ENCODE measurements around the gene ZNF350.
"Not testable (repeated sequence)": the region's sequence is repeated elsewhere in the genome, so short reads cannot be mapped to it uniquely, and the experiment has no call there.

Gene ZNF350

DNA sequence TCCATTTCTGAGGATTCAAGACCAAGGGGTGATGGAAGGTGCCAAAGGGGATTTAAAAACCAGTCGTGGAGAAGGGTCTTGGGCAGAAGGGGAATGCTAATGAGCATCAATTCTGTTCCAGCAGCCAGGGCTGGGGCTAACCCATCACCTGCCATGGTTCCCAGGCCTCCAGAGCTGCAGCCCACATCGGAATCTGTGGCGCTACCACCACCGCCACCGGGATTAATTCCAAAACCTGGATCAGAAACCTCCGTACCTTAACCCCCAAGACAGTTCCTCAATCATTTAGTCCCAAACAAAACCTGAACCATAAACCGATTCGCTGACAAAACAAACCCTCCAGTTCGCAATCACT is 20.8 kb upstream of the ZNF350 start:
- H3K4me3 ChIP-seq (ENCODE audit: low read length) = peak overlapping the region; percentile 86
- no peaks in the 10 kb centered on the region for H3K27me3 ChIP-seq (replicated peaks; ENCODE audit: control insufficient read depth, insufficient read depth, low read length)
- DNase-seq (ENCODE audit: low read depth) = no peak
- H3K9ac ChIP-seq (ENCODE audit: low read length) = peak overlapping the region; percentile 94
- H3K4me1 ChIP-seq (ENCODE audit: control insufficient read depth, insufficient read depth, low read length) = peaks cover 6% of the 10 kb centered on the region
- H3K9me3 ChIP-seq (ENCODE audit: control insufficient read depth, low read length) = peaks cover 14% of the 10 kb centered on the region
- peaks cover 14% of the 10 kb centered on the region for H3K36me3 ChIP-seq (ENCODE audit: control insufficient read depth, insufficient read depth, low read length, severe bottlenecking)

- H3K9me3 ChIP-seq (ENCODE audit: control insufficient read depth, low read length) = peaks cover 100% of the 10 kb centered on the region
- no peaks in the 10 kb centered on the region for H3K27me3 ChIP-seq (replicated peaks; ENCODE audit: control insufficient read depth, insufficient read depth, low read length)
- H3K4me1 ChIP-seq (ENCODE audit: control insufficient read depth, insufficient read depth, low read length) = no peaks in the 10 kb centered on the region
- peak overlapping the region; percentile 63 for H3K4me3 ChIP-seq (ENCODE audit: low read length)
- DNase-seq (ENCODE audit: low read depth) = no peak
- H3K36me3 ChIP-seq (ENCODE audit: control insufficient read depth, insufficient read depth, low read length, severe bottlenecking) = peaks cover 83% of the 10 kb centered on the region
- no peak overlapping the region for H3K9ac ChIP-seq (ENCODE audit: low read length)
Measured at GRCh38 chr19:51994048-51994644, 7.5 kb upstream of the ZNF350 start.

GRCh38 chr19:51993422-51993821 is 6.8 kb upstream of the ZNF350 start:
- Histone ChIP-seq H3K36me3 (ENCODE audit: control insufficient read depth, insufficient read depth, low read length, severe bottlenecking) (peaks cover 76% of the 10 kb centered on the region), H3K4me1 (ENCODE audit: control insufficient read depth, insufficient read depth, low read length) (no peaks in the 10 kb centered on the region), H3K9ac (ENCODE audit: low read length) (no peak overlapping the region), H3K9me3 (ENCODE audit: control insufficient read depth, low read length) (peaks cover 100% of the 10 kb centered on the region), H3K4me3 (ENCODE audit: low read length) (peak overlapping the region; percentile 63), H3K27me3 (replicated peaks; ENCODE audit: control insufficient read depth, insufficient read depth, low read length) (no peaks in the 10 kb centered on the region)
- no peak for DNase-seq (ENCODE audit: low read depth)

DNA sequence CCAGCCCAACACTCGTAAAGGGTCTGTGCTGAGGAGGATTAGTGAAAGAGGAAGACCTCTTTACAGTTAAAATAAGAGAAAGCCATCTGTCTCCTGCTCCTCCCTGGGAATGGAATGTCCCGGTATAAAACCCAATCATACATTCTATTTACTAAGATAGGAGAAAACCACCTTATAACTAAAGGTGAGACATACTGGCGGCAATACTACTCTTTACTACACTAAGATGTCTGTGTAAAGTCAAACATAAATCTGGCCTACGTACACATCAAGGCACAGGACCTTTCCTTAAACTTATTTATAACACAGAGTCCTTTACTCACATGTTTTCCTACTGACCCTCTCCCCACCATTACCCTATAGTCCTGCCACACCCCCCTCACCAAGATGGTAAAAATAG is 3.3 kb downstream of the ZNF350 start:
- H3K4me1 ChIP-seq (ENCODE audit: control insufficient read depth, insufficient read depth, low read length) = peaks cover 8% of the 10 kb centered on the region
- H3K27me3 ChIP-seq (replicated peaks; ENCODE audit: control insufficient read depth, insufficient read depth, low read length) = no peaks in the 10 kb centered on the region
- peaks cover 31% of the 10 kb centered on the region for H3K9me3 ChIP-seq (ENCODE audit: control insufficient read depth, low read length)

DNA sequence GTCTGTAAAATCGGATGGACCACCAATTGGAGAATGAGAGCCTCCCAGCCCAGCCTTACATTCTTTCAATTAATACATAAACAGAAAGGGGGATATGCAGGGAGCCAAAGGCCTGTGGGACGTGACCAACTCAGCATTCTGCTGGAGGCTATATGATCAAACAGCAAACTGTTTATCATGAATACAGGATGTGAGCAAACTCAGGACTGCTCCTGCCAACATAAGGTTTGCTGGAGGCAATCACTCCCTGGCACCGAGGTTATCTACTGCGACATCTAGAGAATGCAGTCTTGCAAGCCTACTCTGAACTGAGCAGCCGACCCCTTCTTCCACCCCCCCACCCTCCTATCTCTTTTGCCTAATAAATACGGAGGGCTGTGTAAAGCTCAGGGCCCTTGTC is 5.7 kb downstream of the ZNF350 start:
- DNase-seq (ENCODE audit: low read depth) = not testable (repeated sequence)

More for the DNA sequence above, 3.3 kb downstream of the ZNF350 start:
- no peak for DNase-seq (ENCODE audit: low read depth)
- Histone ChIP-seq H3K36me3 (ENCODE audit: control insufficient read depth, insufficient read depth, low read length, severe bottlenecking) (peaks cover 17% of the 10 kb centered on the region), H3K4me3 (ENCODE audit: low read length) (no peak overlapping the region), H3K9ac (ENCODE audit: low read length) (no peak overlapping the region)

DNA sequence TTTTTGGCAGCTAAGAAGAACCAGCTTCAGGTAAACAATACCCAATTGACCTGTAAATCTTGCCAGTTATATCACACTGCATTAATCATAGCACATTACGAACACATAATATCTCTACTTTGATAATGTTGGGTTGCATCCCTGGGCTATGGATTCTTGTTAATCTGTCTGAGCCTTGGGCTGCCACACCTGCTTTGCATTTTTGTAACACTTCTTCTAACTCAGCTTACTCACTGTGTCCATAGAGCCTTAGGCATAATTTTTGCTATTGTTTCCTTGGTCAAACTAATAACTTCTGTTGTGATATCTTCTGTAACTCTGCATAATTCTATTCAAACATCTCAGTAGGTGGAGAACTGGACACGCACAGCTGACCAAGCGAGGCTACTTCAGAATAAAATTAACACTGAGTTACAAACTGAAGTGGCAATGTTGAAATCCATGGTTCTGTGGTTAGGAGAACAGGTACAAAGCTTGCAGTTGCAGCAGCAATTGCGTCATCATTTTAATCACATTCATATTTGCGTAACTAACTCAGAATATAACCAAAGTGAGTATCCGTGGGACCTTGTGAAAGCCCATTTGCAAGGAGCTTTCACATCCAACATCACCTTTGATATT is 6.4 kb downstream of the ZNF350 start:
- DNase-seq (ENCODE audit: low read depth) = peak; percentile 20
- Histone ChIP-seq H3K27me3 (replicated peaks; ENCODE audit: control insufficient read depth, insufficient read depth, low read length) (no peaks in the 10 kb centered on the region), H3K36me3 (ENCODE audit: control insufficient read depth, insufficient read depth, low read length, severe bottlenecking) (peaks cover 23% of the 10 kb centered on the region), H3K9me3 (ENCODE audit: control insufficient read depth, low read length) (peaks cover 52% of the 10 kb centered on the region), H3K4me3 (ENCODE audit: low read length) (no peak overlapping the region), H3K9ac (ENCODE audit: low read length) (no peak overlapping the region), H3K4me1 (ENCODE audit: control insufficient read depth, insufficient read depth, low read length) (peaks cover 4% of the 10 kb centered on the region)

More for the DNA sequence above, 5.7 kb downstream of the ZNF350 start:
- peaks cover 23% of the 10 kb centered on the region for H3K36me3 ChIP-seq (ENCODE audit: control insufficient read depth, insufficient read depth, low read length, severe bottlenecking)
- H3K27me3 ChIP-seq (replicated peaks; ENCODE audit: control insufficient read depth, insufficient read depth, low read length); H3K4me3 ChIP-seq (ENCODE audit: low read length); H3K9ac ChIP-seq (ENCODE audit: low read length); H3K4me1 ChIP-seq (ENCODE audit: control insufficient read depth, insufficient read depth, low read length): not testable (repeated sequence)
- peaks cover 47% of the 10 kb centered on the region for H3K9me3 ChIP-seq (ENCODE audit: control insufficient read depth, low read length)

DNA sequence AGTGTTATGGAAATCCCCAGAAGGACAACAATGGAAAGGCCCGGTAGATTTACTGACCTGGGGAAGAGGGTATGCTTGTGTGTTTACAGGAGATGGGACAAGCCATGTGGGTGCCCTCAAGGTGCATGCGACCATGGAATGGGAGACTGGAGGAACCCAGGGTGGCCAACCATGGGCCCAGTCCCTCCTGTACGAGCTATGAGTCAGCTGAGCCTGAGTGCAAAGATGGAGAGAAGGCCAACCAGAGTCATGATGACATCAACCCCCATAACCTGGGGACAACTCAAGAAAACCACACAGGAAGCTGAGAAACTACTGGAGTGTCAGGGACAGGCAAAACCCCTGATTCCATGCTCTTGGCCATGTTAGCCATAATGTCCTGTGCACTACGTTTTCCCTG is 7.8 kb downstream of the ZNF350 start:
- Histone ChIP-seq H3K36me3 (ENCODE audit: control insufficient read depth, insufficient read depth, low read length, severe bottlenecking) (peaks cover 32% of the 10 kb centered on the region), H3K27me3 (replicated peaks; ENCODE audit: control insufficient read depth, insufficient read depth, low read length) (no peaks in the 10 kb centered on the region), H3K9ac (ENCODE audit: low read length) (no peak overlapping the region), H3K4me3 (ENCODE audit: low read length) (no peak overlapping the region), H3K9me3 (ENCODE audit: control insufficient read depth, low read length) (peaks cover 62% of the 10 kb centered on the region), H3K4me1 (ENCODE audit: control insufficient read depth, insufficient read depth, low read length) (no peaks in the 10 kb centered on the region)
- DNase-seq (ENCODE audit: low read depth) = no peak

DNA sequence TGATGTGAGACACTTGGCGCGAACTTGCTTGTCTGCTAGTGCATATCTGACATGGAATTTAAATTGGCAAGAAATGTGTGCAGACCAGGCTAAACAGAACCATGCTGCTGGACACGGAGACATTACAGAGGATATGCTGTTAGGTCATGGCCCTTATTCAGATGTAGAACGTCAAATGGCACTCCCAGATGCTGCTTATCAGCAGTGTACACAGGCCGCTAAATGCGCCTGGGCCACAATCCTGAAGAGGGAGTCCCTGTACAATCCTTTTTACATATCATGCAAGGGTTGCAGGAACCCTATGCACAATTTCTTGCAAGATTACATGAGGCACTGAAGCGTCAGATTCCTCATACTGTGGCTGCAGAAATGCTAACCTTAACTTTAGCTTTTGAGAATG is 9.3 kb downstream of the ZNF350 start:
- H3K4me1 ChIP-seq (ENCODE audit: control insufficient read depth, insufficient read depth, low read length) = no peaks in the 10 kb centered on the region
- no peak overlapping the region for H3K9ac ChIP-seq (ENCODE audit: low read length)
- H3K4me3 ChIP-seq (ENCODE audit: low read length) = no peak overlapping the region
- DNase-seq (ENCODE audit: low read depth) = no peak
- H3K36me3 ChIP-seq (ENCODE audit: control insufficient read depth, insufficient read depth, low read length, severe bottlenecking) = peaks cover 48% of the 10 kb centered on the region
- H3K27me3 ChIP-seq (replicated peaks; ENCODE audit: control insufficient read depth, insufficient read depth, low read length) = no peaks in the 10 kb centered on the region
- peaks cover 78% of the 10 kb centered on the region for H3K9me3 ChIP-seq (ENCODE audit: control insufficient read depth, low read length)

- DNase-seq (ENCODE audit: low read depth) = no peak
- no peak overlapping the region for H3K4me3 ChIP-seq (ENCODE audit: low read length)
- peaks cover 52% of the 10 kb centered on the region for H3K36me3 ChIP-seq (ENCODE audit: control insufficient read depth, insufficient read depth, low read length, severe bottlenecking)
- no peaks in the 10 kb centered on the region for H3K27me3 ChIP-seq (replicated peaks; ENCODE audit: control insufficient read depth, insufficient read depth, low read length)
- H3K4me1 ChIP-seq (ENCODE audit: control insufficient read depth, insufficient read depth, low read length) = no peaks in the 10 kb centered on the region
- no peak overlapping the region for H3K9ac ChIP-seq (ENCODE audit: low read length)
- peaks cover 83% of the 10 kb centered on the region for H3K9me3 ChIP-seq (ENCODE audit: control insufficient read depth, low read length)
Measured at GRCh38 chr19:51976852-51977251, 9.8 kb downstream of the ZNF350 start.

DNA sequence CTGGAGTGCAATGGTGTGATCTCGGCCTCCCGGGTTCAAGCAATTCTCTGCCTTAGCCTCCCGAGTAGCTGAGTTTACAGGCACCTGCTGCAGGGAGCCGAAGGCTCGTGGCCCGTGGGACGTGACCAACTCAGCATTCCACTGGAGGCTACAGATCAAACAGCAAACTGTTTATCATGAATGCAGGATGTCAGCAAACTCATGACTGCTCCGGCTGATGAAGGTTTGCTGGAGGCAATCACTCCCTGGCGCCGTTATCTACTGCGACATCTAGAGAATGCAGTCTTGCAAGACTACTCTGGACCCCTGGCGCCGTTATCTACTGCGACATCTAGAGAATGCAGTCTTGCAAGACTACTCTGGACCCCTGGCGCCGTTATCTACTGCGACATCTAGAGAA is 10.9 kb downstream of the ZNF350 start:
- not testable (repeated sequence) for H3K9ac ChIP-seq (ENCODE audit: low read length); H3K4me1 ChIP-seq (ENCODE audit: control insufficient read depth, insufficient read depth, low read length); H3K4me3 ChIP-seq (ENCODE audit: low read length); H3K27me3 ChIP-seq (replicated peaks; ENCODE audit: control insufficient read depth, insufficient read depth, low read length); DNase-seq (ENCODE audit: low read depth)
- Histone ChIP-seq H3K9me3 (ENCODE audit: control insufficient read depth, low read length) (peaks cover 93% of the 10 kb centered on the region), H3K36me3 (ENCODE audit: control insufficient read depth, insufficient read depth, low read length, severe bottlenecking) (peaks cover 63% of the 10 kb centered on the region)

DNA sequence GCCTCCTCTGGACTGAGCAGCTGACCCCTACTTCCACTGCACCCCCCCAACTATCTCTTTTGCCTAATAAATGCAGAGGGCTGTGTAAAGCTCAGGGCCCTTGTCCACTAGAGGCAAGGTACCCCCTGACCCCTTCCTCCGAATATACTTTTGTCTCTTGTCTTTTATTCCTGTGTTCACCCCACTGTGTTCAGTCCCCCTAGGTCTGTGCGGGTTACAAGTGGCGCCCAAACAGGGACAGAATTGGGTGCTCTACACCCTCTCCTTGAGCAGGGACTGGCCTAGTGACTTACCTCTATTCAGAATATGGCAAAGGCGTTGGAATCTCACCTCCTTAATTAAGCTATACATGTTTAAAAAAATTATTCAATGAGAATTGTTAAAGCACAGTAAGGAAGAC is 15.0 kb downstream of the ZNF350 start:
- Histone ChIP-seq H3K4me1 (ENCODE audit: control insufficient read depth, insufficient read depth, low read length) (no peaks in the 10 kb centered on the region), H3K27me3 (replicated peaks; ENCODE audit: control insufficient read depth, insufficient read depth, low read length) (no peaks in the 10 kb centered on the region), H3K9ac (ENCODE audit: low read length) (no peak overlapping the region), H3K36me3 (ENCODE audit: control insufficient read depth, insufficient read depth, low read length, severe bottlenecking) (peaks cover 85% of the 10 kb centered on the region), H3K9me3 (ENCODE audit: control insufficient read depth, low read length) (peaks cover 97% of the 10 kb centered on the region), H3K4me3 (ENCODE audit: low read length) (peak overlapping the region; percentile 54)
- no peak for DNase-seq (ENCODE audit: low read depth)

GRCh38 chr19:51970718-51971117 is 15.9 kb downstream of the ZNF350 start:
- Histone ChIP-seq H3K4me3 (ENCODE audit: low read length) (peak overlapping the region; percentile 54), H3K4me1 (ENCODE audit: control insufficient read depth, insufficient read depth, low read length) (no peaks in the 10 kb centered on the region), H3K36me3 (ENCODE audit: control insufficient read depth, insufficient read depth, low read length, severe bottlenecking) (peaks cover 90% of the 10 kb centered on the region), H3K9ac (ENCODE audit: low read length) (no peak overlapping the region), H3K27me3 (replicated peaks; ENCODE audit: control insufficient read depth, insufficient read depth, low read length) (no peaks in the 10 kb centered on the region), H3K9me3 (ENCODE audit: control insufficient read depth, low read length) (peaks cover 98% of the 10 kb centered on the region)
- no peak for DNase-seq (ENCODE audit: low read depth)
